Panc1 (cell line): ENCODE results near the gene WDR75. TPM values are rescaled to one million over a fixed set of nuclear protein-coding genes. Genes with fewer than 3 reads are reported as not detected.

ENCODE experiments used
- ATAC-seq: fragments of 200-7000 bp; cut with Tn5 transposase; 2 replicates; pipeline ENCODE4 v1.9.1; 2020; ENCODE audit warnings: mild to moderate bottlenecking, moderate library complexity
- BruUV-seq: library from RNA; stranded (reverse); fragments of 400-500 nt; replicated peaks from 2 replicates; lab custom pipeline; 2021; lab: Mats Ljungman, UMichigan
- CTCF ChIA-PET: fragments of 300-600 bp; sonication (Branson Sonifier 250); formaldehyde crosslinking; loops from one replicate; lab custom pipeline; 2022; ENCODE audit warnings: antibody characterized with exemption; lab: Charles Lee
- POLR2A ChIA-PET: fragments of 300-600 bp; sonication (Branson Sonifier 250); formaldehyde crosslinking; loops from one replicate; lab custom pipeline; 2022; ENCODE audit warnings: antibody characterized with exemption; lab: Charles Lee
- DNase-seq: peaks from one replicate; pipeline ENCODE4 v3.0.0-alpha.2; 2010; ENCODE audit warnings: low read depth, low spot score
- H3K27ac ChIP-seq: 2 replicates; pipeline ENCODE4 v1.5.1; 2011; ENCODE audit warnings: mild to moderate bottlenecking, low read length, inconsistent platforms
- H3K27me3 ChIP-seq: fragments of 200-500 bp; sonication (Bioruptor generic); 2 replicates; pipeline ENCODE4 v1.6.0; 2014; ENCODE audit warnings: low read length, inconsistent platforms; ENCODE audit not compliant: control insufficient read depth, insufficient read depth
- H3K36me3 ChIP-seq: fragments of 200-500 bp; sonication (Bioruptor generic); 2 replicates; pipeline ENCODE4 v1.5.1; 2014; ENCODE audit warnings: inconsistent platforms, mild to moderate bottlenecking, low read length, moderate library complexity; ENCODE audit not compliant: control insufficient read depth, insufficient read depth
- H3K4me1 ChIP-seq: 2 replicates; pipeline ENCODE4 v1.5.1; 2011; ENCODE audit warnings: inconsistent platforms, mild to moderate bottlenecking, low read length, moderate library complexity; ENCODE audit not compliant: control insufficient read depth, insufficient read depth
- H3K4me3 ChIP-seq, 2 experiments: 2 replicates each; pipeline ENCODE4 v1.5.1; 2011 to 2012; ENCODE audit warnings: low read depth in 2 of 2, low read length in 2 of 2, mild to moderate bottlenecking in 2 of 2, inconsistent platforms in 1 of 2, moderate library complexity in 1 of 2
- H3K9me3 ChIP-seq: fragments of 200-500 bp; sonication (Bioruptor generic); 2 replicates; pipeline ENCODE4 v1.5.1; 2014; ENCODE audit warnings: low read depth, mild to moderate bottlenecking, inconsistent platforms, low read length, moderate library complexity; ENCODE audit not compliant: control insufficient read depth, insufficient read depth
- POLR2AphosphoS5 ChIP-seq: IDR thresholded peaks from 2 replicates; pipeline ENCODE4 v1.6.1; 2012; ENCODE audit warnings: mild to moderate bottlenecking, low read depth, low read length, moderate library complexity
- REST ChIP-seq, 2 experiments: IDR thresholded peaks; 2 replicates each; pipeline ENCODE4 v1.6.1; 2011 to 2012; ENCODE audit warnings: low read depth in 2 of 2, control low read depth in 1 of 2, low read length in 1 of 2, mild to moderate bottlenecking in 1 of 2, moderate library complexity in 1 of 2; ENCODE audit not compliant: insufficient read depth in 1 of 2
- SIN3A ChIP-seq: IDR thresholded peaks from 2 replicates; pipeline ENCODE4 v1.6.1; 2012; ENCODE audit warnings: low read depth, mild to moderate bottlenecking, low read length, moderate library complexity, borderline replicate concordance; ENCODE audit not compliant: insufficient read depth
- TCF7L2 ChIP-seq: IDR thresholded peaks from 2 replicates; pipeline ENCODE4 v1.6.1; 2011; ENCODE audit warnings: mild to moderate bottlenecking, low read depth, low read length, inconsistent platforms
- in situ Hi-C: cut with HindIII; loops from 2 replicates; pipeline ENCODE4 v1.10.0; 2016; ENCODE audit warnings: low sequenced_read_pairs, low pct_unique_long_range_greater_than_20kb
- intact Hi-C: fragments of 100-400 bp; cut with micrococcal nuclease; formaldehyde crosslinking; loops from one replicate; pipeline ENCODE4 v1.10.0; 2022; ENCODE audit not compliant: unreplicated experiment
- total RNA-seq: library from RNA; stranded (reverse); gene quantifications from one replicate; pipeline ENCODE4 v1.2.1, GENCODE V29; 2021; ENCODE audit not compliant: unreplicated experiment
- TF ChIP-seq, protein P1 (sequence below): fragments of 450-650 bp; IDR thresholded peaks from 2 replicates; pipeline ENCODE4 v1.5.1; 2017; ENCODE audit warnings: mild to moderate bottlenecking

The WDR75 gene
- total RNA-seq, 1 experiment from 2014 or later: 58.3 TPM

- Histone ChIP-seq H3K27me3 (no peaks in the 10 kb centered on the region), H3K4me1 (no peaks in the 10 kb centered on the region), H3K4me3 (no peak overlapping the region), H3K27ac (no peak overlapping the region), H3K36me3 (peaks cover 86% of the 10 kb centered on the region), H3K9me3 (no peaks in the 10 kb centered on the region)
- in situ Hi-C loops (no loop called here), intact Hi-C loops (no loop called here)
- ChIA-PET CTCF (no interaction called here), POLR2A (no interaction called here)
- no peak for DNase-seq
- no peak for TF ChIP-seq TCF7L2
- no peak for TF ChIP-seq REST (IDR thresholded peaks at IDR 0.05; ENCODE audit: insufficient read depth in 1 of 2, low read depth in 2 of 2, low read length in 1 of 2)
- TF ChIP-seq POLR2AphosphoS5: no peak
- TF ChIP-seq SIN3A: no peak
- TF ChIP-seq, protein P1, sequence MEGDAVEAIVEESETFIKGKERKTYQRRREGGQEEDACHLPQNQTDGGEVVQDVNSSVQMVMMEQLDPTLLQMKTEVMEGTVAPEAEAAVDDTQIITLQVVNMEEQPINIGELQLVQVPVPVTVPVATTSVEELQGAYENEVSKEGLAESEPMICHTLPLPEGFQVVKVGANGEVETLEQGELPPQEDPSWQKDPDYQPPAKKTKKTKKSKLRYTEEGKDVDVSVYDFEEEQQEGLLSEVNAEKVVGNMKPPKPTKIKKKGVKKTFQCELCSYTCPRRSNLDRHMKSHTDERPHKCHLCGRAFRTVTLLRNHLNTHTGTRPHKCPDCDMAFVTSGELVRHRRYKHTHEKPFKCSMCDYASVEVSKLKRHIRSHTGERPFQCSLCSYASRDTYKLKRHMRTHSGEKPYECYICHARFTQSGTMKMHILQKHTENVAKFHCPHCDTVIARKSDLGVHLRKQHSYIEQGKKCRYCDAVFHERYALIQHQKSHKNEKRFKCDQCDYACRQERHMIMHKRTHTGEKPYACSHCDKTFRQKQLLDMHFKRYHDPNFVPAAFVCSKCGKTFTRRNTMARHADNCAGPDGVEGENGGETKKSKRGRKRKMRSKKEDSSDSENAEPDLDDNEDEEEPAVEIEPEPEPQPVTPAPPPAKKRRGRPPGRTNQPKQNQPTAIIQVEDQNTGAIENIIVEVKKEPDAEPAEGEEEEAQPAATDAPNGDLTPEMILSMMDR: no peak
- ATAC-seq: no peak
- BruUV-seq: no TSS peak
Observed at GRCh38 chr2:189465076-189465475, 23.8 kb downstream of the WDR75 start.

- ChIA-PET CTCF (no interaction called here), POLR2A (no interaction called here)
- no peak for TF ChIP-seq POLR2AphosphoS5
- TF ChIP-seq, protein P1: no peak
- no peak for TF ChIP-seq TCF7L2
- no peak for TF ChIP-seq REST (IDR thresholded peaks at IDR 0.05; ENCODE audit: insufficient read depth in 1 of 2, low read depth in 2 of 2, low read length in 1 of 2)
- no peak for TF ChIP-seq SIN3A
- Histone ChIP-seq H3K4me1 (no peaks in the 10 kb centered on the region), H3K4me3 (no peak overlapping the region), H3K27ac (no peak overlapping the region), H3K36me3 (peaks cover 88% of the 10 kb centered on the region), H3K27me3 (no peaks in the 10 kb centered on the region), H3K9me3 (no peaks in the 10 kb centered on the region)
- DNase-seq (no peak), ATAC-seq (no peak)
- no TSS peak for BruUV-seq
- intact Hi-C loops: no loop called here
- in situ Hi-C loops: no loop called here
Observed at GRCh38 chr2:189465478-189465877, 24.2 kb downstream of the WDR75 start.
